ENCODE results near the gene EPHA2. TPM values are rescaled to one million over a fixed set of nuclear protein-coding genes. Genes with fewer than 3 reads are reported as not detected.

EPHA2 gene
- total and polyA plus RNA-seq, 12 donors, result 7.8 to 25.1 (median 11.3) TPM

DNA sequence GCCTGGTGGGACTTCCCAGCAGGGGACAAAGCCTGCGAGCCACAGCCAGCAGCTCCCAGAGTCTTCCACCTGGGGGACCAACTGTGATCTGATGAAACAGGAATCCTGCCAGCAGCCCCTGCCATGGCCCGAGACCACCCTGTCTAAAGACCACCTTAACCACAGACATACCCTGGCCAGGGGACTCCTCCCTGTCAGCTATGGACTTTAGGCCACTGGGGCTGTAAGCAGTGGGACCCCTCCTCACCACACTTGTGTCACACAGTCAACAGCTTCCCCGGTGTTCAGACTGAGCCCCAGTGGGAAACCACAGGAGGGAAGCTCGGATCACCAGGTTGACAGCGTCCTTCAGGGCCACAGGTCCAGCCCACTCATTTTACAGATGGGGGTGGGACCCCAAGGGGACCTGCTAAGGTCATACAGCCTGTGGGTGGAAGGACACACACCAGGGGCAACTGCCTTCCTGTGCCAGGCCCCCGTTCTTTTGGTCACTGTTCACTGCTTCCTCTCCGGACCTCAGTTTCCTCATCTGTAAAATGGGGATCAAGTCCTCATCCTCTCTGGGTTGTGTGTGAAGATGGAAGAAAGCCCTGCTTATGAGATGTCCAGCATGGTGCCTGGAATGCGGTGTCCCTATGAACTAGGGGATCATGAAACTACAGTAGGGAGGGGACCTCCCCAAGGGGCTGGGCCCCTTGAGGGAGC is 11.4 kb downstream of the EPHA2 start:
- peaks cover 0 to 38% (median 15%) of the 10 kb centered on the region in 9 donors for H3K36me3 ChIP-seq
- H3K27me3 ChIP-seq, result no peaks in the 10 kb centered on the region
- ATAC-seq (no peak), DNase-seq (no peak)
- H3K27ac ChIP-seq, result peak overlapping the region; percentile 72 to 99 (median 96)
- H3K4me3 ChIP-seq, result peak overlapping the region in 7 of 10 donors; percentile 4 to 49 (median 40)
- H3K9me3 ChIP-seq, result no peaks in the 10 kb centered on the region
- TF ChIP-seq, protein P1, sequence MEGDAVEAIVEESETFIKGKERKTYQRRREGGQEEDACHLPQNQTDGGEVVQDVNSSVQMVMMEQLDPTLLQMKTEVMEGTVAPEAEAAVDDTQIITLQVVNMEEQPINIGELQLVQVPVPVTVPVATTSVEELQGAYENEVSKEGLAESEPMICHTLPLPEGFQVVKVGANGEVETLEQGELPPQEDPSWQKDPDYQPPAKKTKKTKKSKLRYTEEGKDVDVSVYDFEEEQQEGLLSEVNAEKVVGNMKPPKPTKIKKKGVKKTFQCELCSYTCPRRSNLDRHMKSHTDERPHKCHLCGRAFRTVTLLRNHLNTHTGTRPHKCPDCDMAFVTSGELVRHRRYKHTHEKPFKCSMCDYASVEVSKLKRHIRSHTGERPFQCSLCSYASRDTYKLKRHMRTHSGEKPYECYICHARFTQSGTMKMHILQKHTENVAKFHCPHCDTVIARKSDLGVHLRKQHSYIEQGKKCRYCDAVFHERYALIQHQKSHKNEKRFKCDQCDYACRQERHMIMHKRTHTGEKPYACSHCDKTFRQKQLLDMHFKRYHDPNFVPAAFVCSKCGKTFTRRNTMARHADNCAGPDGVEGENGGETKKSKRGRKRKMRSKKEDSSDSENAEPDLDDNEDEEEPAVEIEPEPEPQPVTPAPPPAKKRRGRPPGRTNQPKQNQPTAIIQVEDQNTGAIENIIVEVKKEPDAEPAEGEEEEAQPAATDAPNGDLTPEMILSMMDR (IDR thresholded peaks at IDR 0.05), result no peak
- WGBS, 2 donors, result 40 to 46% methylated on average over 8 of the region's 8 CpGs
- H3K4me1 ChIP-seq, result peaks cover 60 to 92% (median 86%) of the 10 kb centered on the region in 9 donors
- intact Hi-C loops (cut with DNase I), result loop anchor here in 4 of 10 donors (5.0 kb wide), 2 partner anchors 38 to 62 kb away; no protein-coding TSS in a partner anchor

DNA sequence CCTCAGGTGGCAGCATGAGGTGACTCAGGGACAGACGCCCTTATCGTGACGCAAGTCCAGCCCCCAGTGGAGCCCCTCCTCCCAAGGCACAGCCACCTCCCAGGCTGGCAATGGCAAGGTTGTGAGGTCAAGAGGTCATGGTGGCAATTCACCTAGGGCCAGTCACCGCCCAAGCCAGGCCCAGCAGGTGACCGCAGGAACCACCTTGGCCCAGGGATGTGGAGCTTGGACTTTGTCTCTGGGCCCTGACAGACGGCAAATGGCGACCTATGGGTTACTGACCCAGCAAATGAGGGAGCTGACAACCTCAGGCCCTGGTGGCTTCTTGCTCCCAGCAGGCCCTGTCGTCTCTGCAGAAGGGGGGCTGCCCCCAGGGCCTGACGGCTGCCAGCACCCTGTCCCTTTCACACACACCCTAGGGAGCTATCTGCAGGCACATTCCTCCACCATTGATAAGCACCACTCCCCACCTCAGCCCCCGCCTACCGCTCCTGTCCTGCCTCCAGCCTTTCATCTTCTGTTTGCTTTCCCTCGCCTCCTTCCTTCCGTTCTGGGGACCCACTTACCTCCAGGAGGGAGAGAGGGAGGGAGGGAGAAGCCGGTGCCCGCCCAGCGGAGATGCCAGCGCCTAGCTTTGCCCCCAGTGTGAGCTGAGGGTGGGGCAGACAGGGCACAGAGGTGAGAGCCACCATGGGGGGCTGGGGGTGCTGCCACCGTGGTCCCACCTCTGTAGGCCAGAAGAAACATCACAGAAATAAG is 12.1 kb downstream of the EPHA2 start:
- ATAC-seq (peak; percentile 16 to 75 (median 46)), DNase-seq (peak; percentile 73 to 75)
- H3K4me1 ChIP-seq, result peaks cover 65 to 97% (median 93%) of the 10 kb centered on the region in 9 donors
- WGBS, 2 donors, result 48 to 56% methylated on average over 18 of the region's 18 CpGs
- TF ChIP-seq, protein P1 (IDR thresholded peaks at IDR 0.05), result no peak
- peak overlapping the region in 2 of 10 donors; percentile 8 to 35 for H3K4me3 ChIP-seq
- peak overlapping the region; percentile 72 to 99 (median 96) for H3K27ac ChIP-seq
- no peaks in the 10 kb centered on the region for H3K27me3 ChIP-seq
- peaks cover 0 to 34% (median 8%) of the 10 kb centered on the region in 9 donors for H3K36me3 ChIP-seq
- no peaks in the 10 kb centered on the region for H3K9me3 ChIP-seq
- intact Hi-C loops (cut with DNase I), result loop anchor here in 3 of 10 donors (5.0 kb wide), 2 partner anchors 39 to 61 kb away; no protein-coding TSS in a partner anchor

DNA sequence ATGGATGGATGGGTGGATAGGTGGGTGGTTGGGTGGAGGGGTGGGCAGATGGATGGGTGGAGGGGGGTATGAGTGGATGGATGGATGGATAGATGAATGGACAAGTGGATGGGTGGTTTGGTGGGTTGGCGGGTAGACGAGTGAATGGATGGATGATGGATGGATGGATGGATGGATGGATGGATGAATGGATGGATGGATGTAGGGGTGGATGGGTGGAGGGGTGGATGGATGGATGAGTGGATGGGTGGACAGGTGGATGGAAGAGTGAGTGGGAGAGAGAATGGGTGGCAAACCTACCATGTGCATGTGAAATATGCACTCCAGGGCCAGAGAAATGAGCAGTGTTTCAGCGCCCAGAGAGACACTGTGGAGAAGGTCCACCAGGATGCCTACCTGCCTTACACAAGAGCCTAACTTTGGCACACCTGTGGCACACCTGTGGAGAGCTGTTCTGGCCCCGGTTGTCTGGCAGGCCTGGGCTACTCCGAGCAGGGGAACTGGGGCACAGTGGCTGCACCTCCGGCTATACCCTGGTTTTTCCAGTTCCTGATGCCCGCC is 12.8 kb downstream of the EPHA2 start:
- WGBS, 2 donors, result 96 to 97% methylated on average over 7 of the region's 7 CpGs
- no peak for DNase-seq
- Histone ChIP-seq H3K4me3 (no peak overlapping the region), H3K27ac (peak overlapping the region; percentile 72 to 99 (median 96)), H3K4me1 (peaks cover 68 to 96% (median 90%) of the 10 kb centered on the region in 9 donors), H3K36me3 (peaks cover 0 to 34% (median 3%) of the 10 kb centered on the region in 9 donors), H3K27me3 (no peaks in the 10 kb centered on the region), H3K9me3 (no peaks in the 10 kb centered on the region)
- intact Hi-C loops (cut with DNase I), result loop anchor here in 3 of 10 donors (5.0 kb wide), 2 partner anchors 39 to 61 kb away; no protein-coding TSS in a partner anchor
- TF ChIP-seq, protein P1 (IDR thresholded peaks at IDR 0.05), result no peak
- ATAC-seq, result no peak

All from heart right ventricle (tissue), 16 donors.